Astrocyte of the cerebellum (primary cell): ENCODE data around the gene TCF4.

Experiments
- DNase-seq: peaks from one replicate; pipeline ENCODE4 v3.0.0-alpha.2; 2011; ENCODE audit warnings: low read depth
- H3K4me3 ChIP-seq: 2 replicates; pipeline ENCODE4 v1.5.1; 2011; ENCODE audit warnings: mild to moderate bottlenecking, low read depth, low read length, moderate library complexity
- CTCF ChIP-seq: IDR thresholded peaks from 2 replicates; pipeline ENCODE4 v1.5.1; 2012; ENCODE audit warnings: low read length, low read depth, moderate library complexity, mild to moderate bottlenecking; ENCODE audit errors: missing control alignments
- in situ Hi-C: cut with HindIII; loops from 2 replicates; pipeline ENCODE4 v1.10.0; 2017; ENCODE audit warnings: low sequenced_read_pairs

Gene TCF4

GRCh38 chr18:55419947-55420664 lies 167.9 kb downstream of the TCF4 start:
- in situ Hi-C loops: no loop called here
- no peak for DNase-seq
- TF ChIP-seq CTCF: no peak
- peak overlapping the region; percentile 11 for H3K4me3 ChIP-seq

GRCh38 chr18:55419132-55419946 lies 168.7 kb downstream of the TCF4 start:
- DNase-seq: no peak
- H3K4me3 ChIP-seq: peak overlapping the region; percentile 3
- no peak for TF ChIP-seq CTCF
- in situ Hi-C loops: no loop called here

GRCh38 chr18:55418439-55418838 lies 169.6 kb downstream of the TCF4 start:
- H3K4me3 ChIP-seq: no peak overlapping the region
- TF ChIP-seq CTCF: no peak
- in situ Hi-C loops: no loop called here
- DNase-seq: no peak

- in situ Hi-C loops: no loop called here
- DNase-seq: no peak
- no peak for TF ChIP-seq CTCF
- no peak overlapping the region for H3K4me3 ChIP-seq
These were observed 171.2 kb downstream of the TCF4 start for GRCh38 chr18:55416791-55417190.

GRCh38 chr18:55415258-55415871 lies 172.6 kb downstream of the TCF4 start:
- DNase-seq: peak; percentile 77
- in situ Hi-C loops: no loop called here
- no peak overlapping the region for H3K4me3 ChIP-seq

GRCh38 chr18:55414475-55414874 lies 173.5 kb downstream of the TCF4 start:
- no peak for TF ChIP-seq CTCF
- DNase-seq: no peak
- no peak overlapping the region for H3K4me3 ChIP-seq
- in situ Hi-C loops: no loop called here

More at GRCh38 chr18:55415258-55415871, 172.6 kb downstream of the TCF4 start:
- peak; percentile 83 for TF ChIP-seq CTCF
